HL-60 (cell line): ENCODE data around the gene ARHGAP23.

ENCODE experiments used
- DNase-seq, 2 experiments: peaks; one replicate each; pipeline ENCODE4 v3.0.0-alpha.2; 2010 to 2020; ENCODE audit warnings: low read depth in 1 of 2, low spot score in 1 of 2
- H3K27ac ChIP-seq: fragments of 250-450 bp; sonication (Bioruptor Pico); replicated peaks from 2 replicates; pipeline ENCODE4 v1.5.1; 2020; ENCODE audit warnings: mild to moderate bottlenecking, moderate library complexity
- H3K27me3 ChIP-seq: fragments of 250-450 bp; sonication (Bioruptor Pico); 2 replicates; pipeline ENCODE4 v1.5.1; 2021; ENCODE audit warnings: mild to moderate bottlenecking, moderate library complexity; ENCODE audit not compliant: insufficient read depth, poor library complexity, severe bottlenecking
- H3K4me3 ChIP-seq: replicated peaks from 2 replicates; pipeline ENCODE4 v1.5.1; 2011; ENCODE audit warnings: mild to moderate bottlenecking, control low read depth, low read length; ENCODE audit not compliant: insufficient read depth
- GABPA ChIP-seq: IDR thresholded peaks from 2 replicates; pipeline ENCODE4 v1.6.1; 2012; ENCODE audit warnings: low read depth
- POLR2AphosphoS5 ChIP-seq: IDR thresholded peaks from 2 replicates; pipeline ENCODE4 v1.6.1; 2012; ENCODE audit warnings: low read depth
- SPI1 ChIP-seq: IDR thresholded peaks from 2 replicates; pipeline ENCODE4 v1.6.1; 2012; ENCODE audit warnings: low read depth, mild to moderate bottlenecking, borderline replicate concordance
- TF ChIP-seq, protein P1 (sequence below): IDR thresholded peaks from one replicate; pipeline ENCODE4 v1.5.1; 2011; ENCODE audit warnings: low read length, control low read depth, inconsistent platforms; ENCODE audit not compliant: insufficient read depth
- TF ChIP-seq, protein P2 (sequence below): IDR thresholded peaks from 2 replicates; pipeline ENCODE4 v1.6.1; 2012; ENCODE audit warnings: low read depth; ENCODE audit not compliant: insufficient replicate concordance

The ARHGAP23 gene

DNA sequence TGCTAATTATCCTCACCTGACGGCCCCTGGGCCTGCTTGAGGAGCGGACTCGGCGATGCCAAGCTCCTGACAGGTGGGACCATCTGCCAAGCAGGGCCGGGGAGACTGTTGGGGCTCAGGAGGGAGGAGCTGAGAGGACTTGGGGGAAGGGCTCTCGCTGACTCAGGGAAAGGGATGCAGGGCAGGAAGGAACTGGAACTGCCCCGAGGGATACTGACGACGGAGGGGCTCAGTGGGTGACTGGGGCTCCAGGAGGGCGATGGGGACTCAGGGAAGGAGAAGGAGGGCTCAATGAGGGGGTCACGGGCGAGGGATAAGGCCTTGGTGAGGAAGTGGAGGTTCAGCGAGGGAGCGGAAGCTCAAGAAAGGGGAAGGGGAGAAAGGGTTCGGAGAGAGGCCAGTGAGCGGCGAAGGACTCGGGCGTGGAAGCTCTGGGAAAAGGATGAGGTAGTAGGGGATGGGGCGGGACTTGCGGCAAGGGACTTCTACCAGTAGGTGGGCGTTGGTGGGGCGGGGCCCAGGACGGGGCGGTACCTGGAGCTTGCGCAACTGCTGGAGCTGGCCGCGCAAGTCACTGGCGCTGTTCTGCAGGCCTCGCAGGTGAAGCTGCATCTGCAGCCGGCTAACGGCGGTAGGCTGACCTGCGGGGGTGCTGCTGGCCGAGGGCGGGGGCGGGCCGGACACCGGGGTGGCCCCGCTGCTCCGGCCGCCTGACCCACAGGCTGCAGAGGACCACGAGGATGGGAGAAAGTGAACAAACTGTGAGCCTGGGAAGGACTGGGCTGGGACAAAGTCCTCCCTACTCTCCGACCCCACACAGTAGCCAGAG lies 131.0 kb downstream of the ARHGAP23 start:
- Histone ChIP-seq H3K27me3 (peaks cover 35% of the 10 kb centered on the region), H3K27ac (0 out of 2 replicates have a peak overlapping the region, but pooled peaks have one; percentile 13), H3K4me3 (peak overlapping the region; percentile 42)
- DNase-seq, result peak; percentile 87 to 93
- TF ChIP-seq, protein P1, sequence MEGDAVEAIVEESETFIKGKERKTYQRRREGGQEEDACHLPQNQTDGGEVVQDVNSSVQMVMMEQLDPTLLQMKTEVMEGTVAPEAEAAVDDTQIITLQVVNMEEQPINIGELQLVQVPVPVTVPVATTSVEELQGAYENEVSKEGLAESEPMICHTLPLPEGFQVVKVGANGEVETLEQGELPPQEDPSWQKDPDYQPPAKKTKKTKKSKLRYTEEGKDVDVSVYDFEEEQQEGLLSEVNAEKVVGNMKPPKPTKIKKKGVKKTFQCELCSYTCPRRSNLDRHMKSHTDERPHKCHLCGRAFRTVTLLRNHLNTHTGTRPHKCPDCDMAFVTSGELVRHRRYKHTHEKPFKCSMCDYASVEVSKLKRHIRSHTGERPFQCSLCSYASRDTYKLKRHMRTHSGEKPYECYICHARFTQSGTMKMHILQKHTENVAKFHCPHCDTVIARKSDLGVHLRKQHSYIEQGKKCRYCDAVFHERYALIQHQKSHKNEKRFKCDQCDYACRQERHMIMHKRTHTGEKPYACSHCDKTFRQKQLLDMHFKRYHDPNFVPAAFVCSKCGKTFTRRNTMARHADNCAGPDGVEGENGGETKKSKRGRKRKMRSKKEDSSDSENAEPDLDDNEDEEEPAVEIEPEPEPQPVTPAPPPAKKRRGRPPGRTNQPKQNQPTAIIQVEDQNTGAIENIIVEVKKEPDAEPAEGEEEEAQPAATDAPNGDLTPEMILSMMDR, result no peak
- TF ChIP-seq SPI1, result peak; percentile 96

DNA sequence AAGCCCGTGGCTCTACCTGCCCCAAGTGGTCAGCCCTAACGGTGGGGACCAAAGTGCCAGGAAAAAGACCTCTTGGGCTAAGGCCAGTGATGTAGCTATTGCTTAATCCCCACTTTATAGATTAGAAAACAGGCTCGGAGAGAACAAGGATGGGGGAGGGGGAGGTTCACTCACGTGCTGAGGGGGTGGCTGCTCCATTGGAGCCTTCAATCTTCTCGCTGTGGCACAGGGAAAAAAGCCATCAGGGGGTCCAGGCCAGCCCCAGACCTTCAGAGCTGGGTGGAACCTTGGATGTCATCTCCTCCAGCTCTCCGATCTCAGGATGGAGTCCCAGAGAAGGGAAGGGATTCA lies 131.6 kb downstream of the ARHGAP23 start:
- no peak for DNase-seq
- TF ChIP-seq, protein P2, sequence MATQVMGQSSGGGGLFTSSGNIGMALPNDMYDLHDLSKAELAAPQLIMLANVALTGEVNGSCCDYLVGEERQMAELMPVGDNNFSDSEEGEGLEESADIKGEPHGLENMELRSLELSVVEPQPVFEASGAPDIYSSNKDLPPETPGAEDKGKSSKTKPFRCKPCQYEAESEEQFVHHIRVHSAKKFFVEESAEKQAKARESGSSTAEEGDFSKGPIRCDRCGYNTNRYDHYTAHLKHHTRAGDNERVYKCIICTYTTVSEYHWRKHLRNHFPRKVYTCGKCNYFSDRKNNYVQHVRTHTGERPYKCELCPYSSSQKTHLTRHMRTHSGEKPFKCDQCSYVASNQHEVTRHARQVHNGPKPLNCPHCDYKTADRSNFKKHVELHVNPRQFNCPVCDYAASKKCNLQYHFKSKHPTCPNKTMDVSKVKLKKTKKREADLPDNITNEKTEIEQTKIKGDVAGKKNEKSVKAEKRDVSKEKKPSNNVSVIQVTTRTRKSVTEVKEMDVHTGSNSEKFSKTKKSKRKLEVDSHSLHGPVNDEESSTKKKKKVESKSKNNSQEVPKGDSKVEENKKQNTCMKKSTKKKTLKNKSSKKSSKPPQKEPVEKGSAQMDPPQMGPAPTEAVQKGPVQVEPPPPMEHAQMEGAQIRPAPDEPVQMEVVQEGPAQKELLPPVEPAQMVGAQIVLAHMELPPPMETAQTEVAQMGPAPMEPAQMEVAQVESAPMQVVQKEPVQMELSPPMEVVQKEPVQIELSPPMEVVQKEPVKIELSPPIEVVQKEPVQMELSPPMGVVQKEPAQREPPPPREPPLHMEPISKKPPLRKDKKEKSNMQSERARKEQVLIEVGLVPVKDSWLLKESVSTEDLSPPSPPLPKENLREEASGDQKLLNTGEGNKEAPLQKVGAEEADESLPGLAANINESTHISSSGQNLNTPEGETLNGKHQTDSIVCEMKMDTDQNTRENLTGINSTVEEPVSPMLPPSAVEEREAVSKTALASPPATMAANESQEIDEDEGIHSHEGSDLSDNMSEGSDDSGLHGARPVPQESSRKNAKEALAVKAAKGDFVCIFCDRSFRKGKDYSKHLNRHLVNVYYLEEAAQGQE, result no peak
- TF ChIP-seq, protein P1, result no peak
- TF ChIP-seq SPI1, result no peak
- TF ChIP-seq GABPA, result no peak
- no peak for TF ChIP-seq POLR2AphosphoS5
- Histone ChIP-seq H3K4me3 (no peak overlapping the region; the same call in 1 of the 2 replicates), H3K27ac (no peak overlapping the region), H3K27me3 (peaks cover 39% of the 10 kb centered on the region)

DNA sequence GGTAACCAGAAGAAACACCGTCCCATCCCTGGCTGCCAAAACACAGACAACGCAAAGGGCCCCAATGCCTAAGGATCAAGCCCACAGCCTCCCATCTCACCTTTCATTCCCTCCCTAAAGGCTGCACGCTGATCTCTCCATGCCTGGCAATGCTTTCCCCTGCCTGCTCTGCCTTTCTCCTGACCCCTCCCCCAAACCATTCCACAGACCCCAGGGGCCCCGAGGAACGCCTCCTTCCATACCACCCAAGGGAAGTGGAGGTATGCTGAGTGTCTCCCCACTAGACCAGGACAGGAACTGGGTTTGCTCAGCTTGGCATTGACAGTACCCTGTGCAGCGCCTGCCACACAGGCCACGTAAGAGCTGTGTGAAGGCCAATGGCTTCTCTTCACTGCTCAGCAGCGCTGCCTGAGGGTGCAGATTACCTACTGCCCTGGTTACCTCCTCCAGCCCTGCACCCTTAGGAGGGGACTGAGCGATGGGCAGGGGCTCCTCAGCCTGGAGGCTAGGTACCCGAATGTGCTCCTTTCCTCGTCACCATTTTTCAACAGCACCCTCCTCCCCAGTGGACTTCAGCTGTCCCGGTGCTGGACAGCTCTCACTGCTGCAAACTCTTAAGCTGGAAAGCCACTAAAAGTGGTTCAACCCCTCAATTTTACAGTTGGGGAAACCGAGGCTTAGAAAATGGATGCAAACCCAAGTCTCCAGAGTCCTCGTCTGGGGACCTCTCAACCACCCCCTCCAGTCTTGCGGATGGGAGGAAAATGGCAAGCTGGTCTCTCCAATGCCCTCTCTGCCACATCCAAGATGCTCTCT lies 132.4 kb downstream of the ARHGAP23 start:
- Histone ChIP-seq H3K4me3 (no peak overlapping the region), H3K27me3 (peaks cover 44% of the 10 kb centered on the region)

More for the DNA sequence above, 132.4 kb downstream of the ARHGAP23 start:
- DNase-seq, result no peak
- TF ChIP-seq, protein P2, result peak; percentile 96
- no peak for TF ChIP-seq SPI1
- TF ChIP-seq, protein P1, result no peak
- no peak for TF ChIP-seq POLR2AphosphoS5
- no peak for TF ChIP-seq GABPA
- H3K27ac ChIP-seq, result no peak overlapping the region
